Erythroblast (primary cell): ENCODE results near the gene AHRR.

Source experiments
- GATA1 ChIP-seq: IDR thresholded peaks from 2 replicates; pipeline ENCODE4 v1.6.1; 2011; ENCODE audit warnings: low read depth, mild to moderate bottlenecking, control low read depth, low read length, moderate library complexity
- POLR2A ChIP-seq: IDR thresholded peaks from 2 replicates; pipeline ENCODE4 v1.6.1; 2011; ENCODE audit warnings: mild to moderate bottlenecking, low read length

DNA sequence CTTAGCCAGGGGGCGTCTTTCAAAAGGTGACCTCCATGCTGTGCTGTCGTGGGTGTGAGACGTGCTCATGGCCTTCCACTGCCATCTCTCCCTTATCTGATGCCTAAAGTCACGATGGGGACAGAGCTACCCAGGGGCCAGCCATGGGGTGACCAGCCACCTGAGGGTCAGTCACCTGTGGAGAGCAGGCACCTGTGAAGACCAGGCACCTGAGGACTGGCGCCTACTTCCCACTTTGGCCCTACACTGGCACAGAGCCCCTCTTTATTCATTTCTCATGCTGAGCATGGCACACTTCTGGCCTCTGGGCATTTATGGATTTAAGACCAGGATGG, 115.1 kb downstream of the AHRR start:
- TF ChIP-seq POLR2A (no peak), GATA1 (no peak)
